NCI-H2107 (cell line): ENCODE measurements around the gene GALNTL6.

ENCODE experiments used
- DNase-seq: peaks from one replicate; lab custom pipeline; 2025; lab: John Stamatoyannopoulos, UW

Gene GALNTL6

DNA sequence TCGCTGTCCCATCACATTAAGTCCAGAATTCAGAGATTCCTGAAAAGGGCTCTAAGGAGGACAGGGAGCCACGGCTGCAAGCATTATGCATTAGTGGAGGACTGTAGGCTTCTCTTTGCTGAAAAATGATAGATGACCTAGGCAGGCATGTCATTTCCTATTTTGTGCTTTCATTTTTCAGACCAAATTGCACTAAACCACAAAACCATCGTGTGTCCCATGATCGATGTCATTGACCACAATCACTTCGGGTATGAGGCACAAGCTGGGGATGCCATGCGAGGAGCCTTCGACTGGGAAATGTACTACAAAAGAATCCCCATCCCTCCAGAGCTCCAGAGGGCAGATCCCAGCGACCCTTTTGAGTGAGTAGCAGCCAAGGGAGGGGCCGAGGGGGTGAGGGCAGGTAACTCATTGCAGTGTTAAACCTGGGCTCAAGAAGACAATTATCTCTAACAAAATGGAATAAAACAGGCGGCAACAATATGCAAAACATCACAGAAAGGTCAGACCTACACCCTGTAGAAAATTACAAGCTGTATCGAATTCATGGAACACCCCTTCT lies 1000.2 kb downstream of the GALNTL6 start:
- DNase-seq = no peak

DNA sequence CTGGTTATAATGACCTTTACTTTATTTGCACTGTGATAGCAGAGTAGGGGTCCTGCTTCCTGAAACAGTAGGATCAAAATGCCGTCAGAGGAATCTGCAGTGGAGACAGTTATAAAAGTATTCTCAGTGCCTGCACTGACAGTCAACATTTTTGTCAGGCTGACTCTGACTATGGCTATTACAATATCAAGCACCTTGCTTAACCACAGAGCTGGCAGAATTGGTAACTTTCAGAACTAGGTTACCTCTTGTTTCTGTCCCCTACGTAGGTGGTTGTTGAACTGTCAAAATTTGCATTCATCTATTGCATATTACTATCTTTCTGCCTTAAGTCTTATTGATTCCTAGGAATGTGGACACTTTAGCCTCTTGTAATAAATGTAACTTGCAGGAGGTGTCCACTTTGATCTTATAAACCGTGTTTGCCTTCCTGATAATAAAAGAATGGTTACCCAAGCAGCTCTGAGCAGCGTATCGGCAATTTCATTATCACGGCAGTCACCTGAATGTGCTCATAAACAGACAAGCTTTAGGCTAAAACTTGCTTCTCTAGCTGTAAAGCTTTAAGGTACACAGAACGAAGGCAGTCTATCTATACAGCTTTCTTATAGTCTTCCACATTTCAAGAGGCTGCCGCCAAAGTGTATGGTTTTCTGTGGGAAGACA lies 1002.4 kb downstream of the GALNTL6 start:
- no peak for DNase-seq

DNA sequence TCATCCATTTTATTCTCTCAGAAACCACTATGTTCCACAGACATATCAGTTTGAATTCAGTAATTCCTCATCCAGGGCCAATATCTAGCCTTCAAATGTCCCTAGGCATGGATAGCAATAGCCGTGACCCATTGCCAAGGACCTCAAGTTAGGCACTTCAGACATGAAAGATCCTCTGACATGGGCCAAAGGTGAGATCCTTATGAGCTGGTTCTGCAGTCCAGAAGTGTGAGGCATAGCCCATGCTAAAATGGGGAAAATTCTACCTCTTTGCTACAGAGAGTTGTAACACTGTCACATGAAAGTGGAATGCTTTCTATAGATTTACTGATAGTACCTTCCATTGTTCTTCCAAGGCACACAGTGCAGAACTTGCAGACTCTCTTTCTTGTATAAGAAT lies 1005.7 kb downstream of the GALNTL6 start:
- DNase-seq = no peak

- no peak for DNase-seq
Measured at GRCh38 chr4:172819353-172819752, 1006.1 kb downstream of the GALNTL6 start.

DNA sequence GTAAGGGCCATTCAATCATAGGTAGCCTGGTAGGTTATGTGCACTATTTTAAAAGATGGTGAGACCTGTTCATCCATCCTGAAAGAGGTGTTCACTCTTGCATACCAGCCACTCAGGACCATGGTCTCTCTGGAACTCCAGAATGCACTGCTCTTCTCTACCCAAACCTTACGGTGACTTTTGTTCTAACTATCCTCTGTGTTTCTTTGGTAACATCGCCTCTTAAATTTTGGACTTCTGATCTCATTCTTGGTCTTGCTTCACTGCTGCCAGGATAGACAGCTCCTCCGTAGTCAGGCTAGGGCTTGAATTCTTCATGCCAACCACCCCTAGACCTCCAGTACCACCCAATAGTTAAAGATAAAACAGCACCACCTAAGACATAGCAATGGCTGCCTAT lies 1009.1 kb downstream of the GALNTL6 start:
- DNase-seq = no peak

DNA sequence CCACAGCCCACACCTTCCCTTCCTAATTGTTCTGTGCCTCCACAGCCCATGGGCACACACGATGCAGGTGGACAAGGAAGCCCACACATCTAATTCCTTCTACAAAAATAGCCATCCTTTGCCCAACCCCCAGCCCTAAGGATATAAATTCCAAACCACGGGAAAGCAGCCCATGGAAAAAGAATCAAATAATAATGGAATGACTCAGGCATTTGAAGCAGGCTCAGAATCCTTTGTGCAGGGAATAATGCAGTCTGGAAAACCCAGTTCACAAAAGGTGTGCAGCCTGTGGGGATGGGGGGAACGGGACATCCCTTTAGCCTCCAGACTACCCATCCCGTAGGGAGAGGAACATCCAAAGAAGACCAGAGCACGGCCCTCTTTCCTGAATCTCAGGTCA lies 1013.1 kb downstream of the GALNTL6 start:
- DNase-seq = no peak

- no peak for DNase-seq
Measured at GRCh38 chr4:172826861-172827260, 1013.7 kb downstream of the GALNTL6 start.

DNA sequence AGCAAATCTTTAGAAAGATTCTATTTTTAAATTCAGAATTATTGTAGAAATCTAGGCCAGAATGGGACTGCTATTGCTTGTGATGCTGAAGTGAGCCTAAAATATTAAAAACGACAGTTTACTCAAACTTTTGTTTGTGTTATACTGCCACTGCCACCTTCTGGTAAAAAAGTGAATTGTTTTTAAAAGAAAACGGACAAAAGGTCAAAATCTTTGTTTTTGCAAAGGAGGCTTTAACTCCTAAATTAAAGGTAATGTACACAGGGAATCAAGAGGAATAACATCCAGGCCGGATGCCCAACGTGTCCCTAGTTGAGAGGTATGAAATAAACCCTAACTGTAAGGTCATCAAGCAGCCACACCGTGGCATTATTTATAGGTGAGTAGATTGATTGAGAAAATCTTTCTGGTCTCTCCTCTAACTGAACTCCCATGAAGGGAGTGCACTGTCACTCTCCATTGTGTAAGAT lies 1017.1 kb downstream of the GALNTL6 start:
- DNase-seq = no peak

- DNase-seq = no peak
Measured at GRCh38 chr4:172836661-172837060, 1023.5 kb downstream of the GALNTL6 start.

DNA sequence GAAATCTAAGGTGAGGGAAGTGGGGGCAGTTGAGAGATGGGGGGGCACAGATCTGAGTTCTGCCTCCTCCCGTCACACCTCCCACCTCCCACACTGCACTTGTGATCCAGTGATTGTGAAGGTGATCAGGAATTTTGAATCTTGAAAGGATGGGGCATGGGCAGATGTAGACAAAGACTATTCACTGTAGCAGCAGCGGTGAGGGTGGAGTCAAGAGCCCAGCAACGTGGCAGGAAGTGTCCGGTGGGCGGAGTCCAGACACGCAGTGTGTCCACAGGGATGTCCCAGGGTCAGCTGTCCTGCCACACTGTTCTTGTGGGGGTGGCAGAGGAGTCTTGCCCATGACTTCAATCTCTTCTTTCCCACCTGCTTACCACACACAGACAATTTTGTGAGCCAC lies 1024.9 kb downstream of the GALNTL6 start:
- DNase-seq = no peak

DNA sequence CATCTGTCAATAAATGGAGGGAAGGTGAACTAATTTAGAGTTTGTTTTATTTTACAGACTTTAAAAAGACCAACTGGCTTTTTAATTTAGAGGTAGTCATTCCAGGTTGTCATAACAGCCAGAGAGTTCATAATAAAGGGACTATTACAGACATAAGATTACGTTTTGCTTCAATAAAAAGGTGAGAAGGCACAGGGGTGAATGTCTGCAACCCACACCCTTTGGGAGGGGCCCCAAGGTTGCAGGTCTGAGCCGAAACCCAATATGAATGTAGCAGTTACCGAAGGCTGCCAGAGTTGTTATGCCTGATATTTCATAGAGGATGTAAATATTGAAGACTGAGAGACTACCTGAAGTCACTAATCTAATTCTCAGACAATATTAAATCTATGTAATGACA lies 1025.7 kb downstream of the GALNTL6 start:
- no peak for DNase-seq

- no peak for DNase-seq
Measured at GRCh38 chr4:172842779-172843178, 1029.6 kb downstream of the GALNTL6 start.

GRCh38 chr4:172843192-172843591 lies 1030.0 kb downstream of the GALNTL6 start:
- peak; percentile 2 for DNase-seq

- DNase-seq = no peak
Measured at GRCh38 chr4:172844556-172844955, 1031.4 kb downstream of the GALNTL6 start.

DNA sequence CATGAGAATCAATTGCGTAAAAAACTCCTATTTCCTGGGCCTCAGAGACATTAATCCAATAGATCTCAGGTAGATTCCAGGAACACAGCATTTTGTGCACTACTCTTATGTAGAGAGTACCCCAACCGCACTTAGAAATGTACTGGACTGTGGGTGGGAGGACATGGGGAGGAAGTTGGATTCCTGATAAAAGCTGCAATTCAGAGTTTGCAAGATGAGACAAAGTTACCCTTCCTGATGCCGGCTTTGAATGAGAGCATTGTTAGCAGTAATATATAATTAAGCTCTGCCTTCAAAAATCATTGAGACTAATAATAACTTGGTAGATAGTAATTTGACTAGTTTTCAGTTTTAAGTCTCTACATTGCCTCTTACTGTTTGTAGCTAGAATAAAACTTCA lies 1032.1 kb downstream of the GALNTL6 start:
- DNase-seq = no peak

GRCh38 chr4:172850838-172851237 lies 1037.6 kb downstream of the GALNTL6 start:
- no peak for DNase-seq

DNA sequence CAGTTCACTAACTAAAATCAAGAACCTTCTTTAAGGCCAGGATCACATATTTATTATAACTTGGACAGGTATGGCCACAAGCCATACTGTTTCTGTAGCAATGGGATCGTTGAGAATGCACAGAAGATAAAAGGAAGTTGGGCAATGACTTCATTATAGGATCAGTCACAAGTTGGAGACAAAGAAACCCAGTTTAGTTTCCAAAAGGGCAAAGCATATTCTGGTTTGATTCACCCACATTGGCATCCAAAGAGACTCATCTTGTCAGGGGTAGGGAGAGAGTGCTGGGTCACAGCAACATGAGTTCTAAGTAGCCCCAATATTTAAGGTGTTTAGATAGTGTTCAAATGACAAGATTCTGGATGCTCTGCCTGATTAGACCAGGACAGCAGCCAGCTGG lies 1038.3 kb downstream of the GALNTL6 start:
- no peak for DNase-seq

DNA sequence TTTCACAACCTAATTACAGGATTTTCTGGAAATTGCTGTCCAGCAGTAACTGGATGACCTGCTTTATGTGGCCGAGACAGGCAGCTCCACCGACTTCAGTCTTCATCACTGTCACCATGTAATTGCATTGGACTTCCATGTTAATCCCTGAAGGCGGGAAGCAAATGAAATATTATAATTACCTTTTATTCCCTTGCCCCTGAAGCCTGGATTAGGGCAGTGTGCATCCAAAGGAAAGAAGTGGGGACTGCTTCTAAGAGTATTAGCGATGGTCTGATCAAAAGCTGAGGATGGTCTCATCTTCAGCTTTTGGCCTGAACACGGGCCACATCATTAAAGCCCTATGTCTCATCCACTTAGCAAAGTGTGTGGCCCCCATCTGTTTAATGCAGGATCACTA lies 1043.8 kb downstream of the GALNTL6 start:
- DNase-seq = no peak

GRCh38 chr4:172858731-172859230 lies 1045.6 kb downstream of the GALNTL6 start:
- no peak for DNase-seq

DNA sequence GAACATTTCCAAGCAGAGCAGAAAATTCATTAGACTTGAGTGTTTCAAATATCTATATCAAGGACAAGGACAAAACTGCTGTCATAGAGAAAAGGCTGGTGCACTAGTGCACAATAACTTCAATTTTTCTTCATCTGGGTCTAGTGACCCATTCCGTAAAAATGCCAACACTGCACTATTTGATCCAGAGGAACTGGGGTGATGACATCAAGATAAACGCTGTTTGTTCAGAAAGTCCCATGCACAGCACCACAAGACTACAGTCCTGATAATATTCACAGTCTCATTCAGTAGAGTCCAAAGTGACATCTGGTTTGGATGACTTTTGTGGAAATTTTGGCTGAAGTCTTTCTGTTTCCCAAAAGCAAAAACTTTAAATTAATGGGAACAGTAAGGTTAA lies 1051.9 kb downstream of the GALNTL6 start:
- no peak for DNase-seq

DNA sequence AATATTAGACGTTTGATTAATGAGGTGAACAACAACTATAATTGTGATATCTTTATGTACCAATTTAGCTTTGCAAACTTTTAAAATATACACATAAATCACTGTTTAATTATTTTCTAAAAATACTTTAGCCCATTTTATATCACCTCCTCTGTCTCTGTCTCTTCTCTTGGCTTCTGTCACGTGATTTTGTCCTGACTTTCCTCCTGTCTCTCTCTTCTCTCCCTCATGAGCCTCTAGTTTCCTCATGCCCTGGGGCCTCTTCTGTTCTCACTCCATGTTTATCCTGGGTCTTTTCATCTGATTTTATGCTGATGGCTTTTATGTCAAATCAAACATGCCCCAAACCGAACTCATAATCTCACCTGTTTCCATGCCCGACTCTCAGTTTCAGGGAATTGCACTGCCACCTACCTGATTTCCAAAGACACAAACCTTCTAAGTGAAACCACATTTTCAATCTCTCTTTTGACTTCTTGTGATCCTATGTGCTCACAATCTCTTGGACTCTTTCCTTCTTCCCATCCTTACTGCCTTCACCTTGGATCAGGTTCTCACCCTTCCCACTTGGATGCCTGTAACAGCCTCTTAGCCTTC lies 1052.4 kb downstream of the GALNTL6 start:
- DNase-seq = no peak

GRCh38 chr4:172866421-172866820 lies 1053.2 kb downstream of the GALNTL6 start:
- DNase-seq = no peak

GRCh38 chr4:172867835-172868234 lies 1054.6 kb downstream of the GALNTL6 start:
- DNase-seq = no peak
